Right atrium auricular region (tissue), 2 donors: ENCODE measurements around the gene SEPTIN8. TPM values are rescaled to one million over a fixed set of nuclear protein-coding genes. Genes with fewer than 3 reads are reported as not detected.
A peak's percentile ranks its signal among the peaks of the same experiment; 100 is the strongest.

ENCODE experiments used
- DNase-seq: peaks from one replicate; pipeline ENCODE4 v3.0.0-alpha.2; 2019; ENCODE audit warnings: low spot score
- H3K27ac ChIP-seq, 2 donors: fragments of 200-600 bp; sonication (generic); 1 replicate in 1 of 2; 2 replicates in 1 of 2; pipeline ENCODE4 v1.5.1; 2016 to 2019
- H3K27me3 ChIP-seq, 2 donors: fragments of 200-600 bp; sonication (generic); one replicate each; pipeline versions ENCODE4 v1.5.1 to v1.6.0; 2017 to 2019
- H3K36me3 ChIP-seq: fragments of 200-600 bp; sonication (generic); one replicate; pipeline ENCODE4 v1.5.1; 2016
- H3K4me1 ChIP-seq, 2 donors: fragments of 200-600 bp; sonication (generic); one replicate each; pipeline versions ENCODE4 v1.5.1 to v1.6.0; 2017 to 2019
- H3K4me3 ChIP-seq, 2 donors: fragments of 200-600 bp; sonication (generic); 1 replicate in 1 of 2; 2 replicates in 1 of 2; pipeline ENCODE4 v1.5.1; 2017 to 2019; ENCODE audit warnings: mild to moderate bottlenecking in 1 of 2, moderate library complexity in 1 of 2
- H3K9me3 ChIP-seq, 2 donors: fragments of 200-600 bp; sonication (generic); one replicate each; pipeline ENCODE4 v1.5.1; 2019
- CTCF ChIP-seq, 2 donors: fragments of 200-600 bp; sonication (generic); IDR thresholded peaks; one replicate each; pipeline ENCODE4 v1.5.1; 2019; ENCODE audit warnings: antibody characterized with exemption in 2 of 2
- total RNA-seq, 2 donors: library from RNA; depleted of rRNA; stranded (reverse); fragments of >200 nt; gene quantifications; one replicate each; pipeline ENCODE4 v1.1.0, GENCODE V29; 2016

The SEPTIN8 gene
- total RNA-seq, 2 donors from 2014 or later, result 21.1 to 24.8 TPM

GRCh38 chr5:132773601-132774355 is 3.3 kb downstream of the SEPTIN8 start:
- no peak for TF ChIP-seq CTCF (IDR thresholded peaks at IDR 0.05)
- H3K4me3 ChIP-seq, result no peak overlapping the region
- no peaks in the 10 kb centered on the region for H3K27me3 ChIP-seq
- DNase-seq, result no peak
- peaks cover 0 to 70% of the 10 kb centered on the region in 2 donors for H3K4me1 ChIP-seq
- H3K27ac ChIP-seq, result peak overlapping the region; percentile 38 to 77
- no peaks in the 10 kb centered on the region for H3K9me3 ChIP-seq
- no peaks in the 10 kb centered on the region for H3K36me3 ChIP-seq

GRCh38 chr5:132773114-132773513 is 3.9 kb downstream of the SEPTIN8 start:
- TF ChIP-seq CTCF (IDR thresholded peaks at IDR 0.05), result no peak
- no peak for DNase-seq
- Histone ChIP-seq H3K27ac (no peak overlapping the region), H3K9me3 (no peaks in the 10 kb centered on the region), H3K36me3 (no peaks in the 10 kb centered on the region), H3K27me3 (no peaks in the 10 kb centered on the region), H3K4me3 (no peak overlapping the region), H3K4me1 (peaks cover 0 to 73% of the 10 kb centered on the region in 2 donors)

- no peak for DNase-seq
- no peak for TF ChIP-seq CTCF (IDR thresholded peaks at IDR 0.05)
- Histone ChIP-seq H3K4me1 (peaks cover 0 to 74% of the 10 kb centered on the region in 2 donors), H3K9me3 (no peaks in the 10 kb centered on the region), H3K27ac (peak overlapping the region; percentile 53 to 63), H3K27me3 (no peaks in the 10 kb centered on the region), H3K36me3 (no peaks in the 10 kb centered on the region), H3K4me3 (no peak overlapping the region)
These were observed 4.6 kb downstream of the SEPTIN8 start for GRCh38 chr5:132772291-132773070.

- no peaks in the 10 kb centered on the region for H3K9me3 ChIP-seq
- H3K27ac ChIP-seq, result peak overlapping the region; percentile 53 to 63
- TF ChIP-seq CTCF (IDR thresholded peaks at IDR 0.05), result no peak
- DNase-seq, result peak; percentile 74
- no peaks in the 10 kb centered on the region for H3K27me3 ChIP-seq
- H3K4me1 ChIP-seq, result peaks cover 0 to 83% of the 10 kb centered on the region in 2 donors
- no peak overlapping the region for H3K4me3 ChIP-seq
- no peaks in the 10 kb centered on the region for H3K36me3 ChIP-seq
These were observed 5.5 kb downstream of the SEPTIN8 start for GRCh38 chr5:132771503-132771998.

GRCh38 chr5:132770476-132771159 is 6.4 kb downstream of the SEPTIN8 start:
- no peaks in the 10 kb centered on the region for H3K9me3 ChIP-seq
- no peak overlapping the region for H3K4me3 ChIP-seq
- no peaks in the 10 kb centered on the region for H3K36me3 ChIP-seq
- TF ChIP-seq CTCF (IDR thresholded peaks at IDR 0.05), result no peak
- no peak for DNase-seq
- peaks cover 0 to 77% of the 10 kb centered on the region in 2 donors for H3K4me1 ChIP-seq
- H3K27me3 ChIP-seq, result no peaks in the 10 kb centered on the region
- H3K27ac ChIP-seq, result peak overlapping the region; percentile 53 to 63
